Trophoblast cell (in vitro differentiated cells and primary cell): Measurements from ENCODE around the gene CREB5.

Experiments used
- DNase-seq, 2 donors: peaks; one replicate each; pipeline ENCODE4 v3.0.0-alpha.2; 2016
- H2AFZ ChIP-seq: 2 replicates; pipeline ENCODE4 v1.6.1; 2013; ENCODE audit warnings: low read length, moderate library complexity, mild to moderate bottlenecking; ENCODE audit not compliant: insufficient read depth, poor library complexity
- H2AK5ac ChIP-seq: 2 replicates; pipeline ENCODE4 v1.6.1; 2013; ENCODE audit warnings: mild to moderate bottlenecking, low read length
- H2BK120ac ChIP-seq: 2 replicates; pipeline ENCODE4 v1.6.1; 2013; ENCODE audit warnings: low read length, mild to moderate bottlenecking, moderate library complexity; ENCODE audit not compliant: insufficient read depth, poor library complexity
- H2BK12ac ChIP-seq: 2 replicates; pipeline ENCODE4 v1.6.1; 2013; ENCODE audit warnings: mild to moderate bottlenecking, low read length, moderate library complexity
- H2BK5ac ChIP-seq: 2 replicates; pipeline ENCODE4 v1.6.1; 2013; ENCODE audit warnings: low read length, low read depth, moderate library complexity, mild to moderate bottlenecking; ENCODE audit not compliant: poor library complexity
- H3K14ac ChIP-seq: 2 replicates; pipeline ENCODE4 v1.6.1; 2013; ENCODE audit warnings: mild to moderate bottlenecking, low read length
- H3K18ac ChIP-seq: 2 replicates; pipeline ENCODE4 v1.6.1; 2013; ENCODE audit warnings: mild to moderate bottlenecking, low read length
- H3K23ac ChIP-seq: 2 replicates; pipeline ENCODE4 v1.6.1; 2013; ENCODE audit warnings: low read length
- H3K27ac ChIP-seq: 2 replicates; pipeline ENCODE4 v1.5.1; 2013; ENCODE audit warnings: low read depth, mild to moderate bottlenecking, inconsistent platforms, low read length, moderate library complexity
- H3K27me3 ChIP-seq: 2 replicates; pipeline ENCODE4 v1.6.1; 2013; ENCODE audit warnings: inconsistent platforms, mild to moderate bottlenecking, low read length, moderate library complexity; ENCODE audit not compliant: insufficient read depth
- H3K36me3 ChIP-seq, 2 experiments: 1 replicate in 1 of 2; 2 replicates in 1 of 2; pipeline ENCODE4 v1.6.1; 2013; ENCODE audit warnings: low read length in 2 of 2, mild to moderate bottlenecking in 2 of 2, moderate library complexity in 1 of 2; ENCODE audit not compliant: insufficient read depth in 2 of 2, control insufficient read depth in 1 of 2
- H3K4ac ChIP-seq: 2 replicates; pipeline ENCODE4 v1.6.1; 2013; ENCODE audit warnings: low read depth, mild to moderate bottlenecking, low read length, moderate library complexity
- H3K4me1 ChIP-seq, 2 experiments: 1 replicate in 1 of 2; 2 replicates in 1 of 2; pipeline ENCODE4 v1.6.1; 2013; ENCODE audit warnings: low read length in 2 of 2, mild to moderate bottlenecking in 2 of 2, moderate library complexity in 1 of 2; ENCODE audit not compliant: insufficient read depth in 2 of 2, control insufficient read depth in 1 of 2
- H3K4me2 ChIP-seq: 2 replicates; pipeline ENCODE4 v1.6.1; 2013; ENCODE audit warnings: inconsistent platforms, mild to moderate bottlenecking, low read length, moderate library complexity
- H3K4me3 ChIP-seq: 2 replicates; pipeline ENCODE4 v1.5.1; 2013; ENCODE audit warnings: mild to moderate bottlenecking, low read depth, low read length, inconsistent platforms
- H3K79me1 ChIP-seq: one replicate; pipeline ENCODE4 v1.6.1; 2013; ENCODE audit warnings: low read length
- H3K79me2 ChIP-seq: 2 replicates; pipeline ENCODE4 v1.6.1; 2013; ENCODE audit warnings: low read length, mild to moderate bottlenecking; ENCODE audit not compliant: control insufficient read depth, insufficient read depth, poor library complexity
- H3K9ac ChIP-seq: 2 replicates; pipeline ENCODE4 v1.6.1; 2013; ENCODE audit warnings: mild to moderate bottlenecking, low read length
- H3K9me3 ChIP-seq: 2 replicates; pipeline ENCODE4 v1.6.1; 2013; ENCODE audit warnings: low read depth, mild to moderate bottlenecking, control low read depth, inconsistent platforms, low read length; ENCODE audit not compliant: insufficient read depth
- H4K12ac ChIP-seq: 2 replicates; pipeline ENCODE4 v1.6.1; 2013; ENCODE audit warnings: low read depth, mild to moderate bottlenecking, low read length, moderate library complexity
- H4K8ac ChIP-seq: 2 replicates; pipeline ENCODE4 v1.6.1; 2013; ENCODE audit warnings: low read depth, mild to moderate bottlenecking, low read length, moderate library complexity
- H4K91ac ChIP-seq: one replicate; pipeline ENCODE4 v1.6.1; 2013; ENCODE audit warnings: low read depth, mild to moderate bottlenecking, low read length, moderate library complexity
- WGBS: extraction: QIAGEN DNeasy Blood & Tissue Kit; methylation state at CpG from one replicate; pipeline ENCODE4 v1.1.7; 2013; ENCODE audit warnings: missing lambda C conversion rate; ENCODE audit not compliant: insufficient read length, insufficient coverage; ENCODE audit errors: extremely low coverage; 5-methylcytosine and 5-hydroxymethylcytosine counted together

Gene CREB5

GRCh38 chr7:28804990-28805389 is 392.7 kb downstream of the CREB5 start:
- H3K9ac ChIP-seq = no peak overlapping the region
- no peaks in the 10 kb centered on the region for H3K79me2 ChIP-seq
- H4K8ac ChIP-seq = no peak overlapping the region
- no peaks in the 10 kb centered on the region for H3K79me1 ChIP-seq
- H3K4me3 ChIP-seq = no peak overlapping the region
- H2BK5ac ChIP-seq = no peak overlapping the region
- H2BK120ac ChIP-seq = no peak overlapping the region
- H3K18ac ChIP-seq = no peak overlapping the region
- H3K36me3 ChIP-seq = peaks cover 0 to 3% of the 10 kb centered on the region in 2 experiments
- WGBS = no CpG with 5 or more reads among the region's 4 CpGs
- no peak overlapping the region for H3K14ac ChIP-seq
- no peak overlapping the region for H4K12ac ChIP-seq
- H3K4ac ChIP-seq = no peak overlapping the region
- no peaks in the 10 kb centered on the region for H3K27me3 ChIP-seq
- H3K23ac ChIP-seq = no peak overlapping the region
- H2AK5ac ChIP-seq = no peak overlapping the region
- no peak overlapping the region for H2AFZ ChIP-seq
- no peaks in the 10 kb centered on the region for H3K4me1 ChIP-seq
- no peak overlapping the region for H4K91ac ChIP-seq
- peaks cover 3% of the 10 kb centered on the region for H3K9me3 ChIP-seq
- H3K27ac ChIP-seq = no peak overlapping the region
- H3K4me2 ChIP-seq = no peak overlapping the region
- H2BK12ac ChIP-seq = no peak overlapping the region
- no peak for DNase-seq

GRCh38 chr7:28806841-28807240 is 394.5 kb downstream of the CREB5 start:
- Histone ChIP-seq H4K12ac (no peak overlapping the region), H2BK12ac (no peak overlapping the region), H3K4me1 (no peaks in the 10 kb centered on the region), H4K8ac (no peak overlapping the region), H2BK5ac (no peak overlapping the region), H2BK120ac (no peak overlapping the region), H3K4me3 (no peak overlapping the region), H2AK5ac (no peak overlapping the region), H3K27ac (no peak overlapping the region), H3K9me3 (peaks cover 3% of the 10 kb centered on the region), H4K91ac (no peak overlapping the region), H3K27me3 (no peaks in the 10 kb centered on the region), H3K79me1 (no peaks in the 10 kb centered on the region), H3K9ac (no peak overlapping the region), H3K4ac (no peak overlapping the region), H3K18ac (no peak overlapping the region), H3K36me3 (peaks cover 0 to 3% of the 10 kb centered on the region in 2 experiments), H3K4me2 (no peak overlapping the region), H3K79me2 (no peaks in the 10 kb centered on the region), H2AFZ (no peak overlapping the region), H3K14ac (no peak overlapping the region), H3K23ac (no peak overlapping the region)
- WGBS = no CpG with 5 or more reads among the region's 7 CpGs
- DNase-seq = peak in 1 of 2 donors; percentile 44

DNA sequence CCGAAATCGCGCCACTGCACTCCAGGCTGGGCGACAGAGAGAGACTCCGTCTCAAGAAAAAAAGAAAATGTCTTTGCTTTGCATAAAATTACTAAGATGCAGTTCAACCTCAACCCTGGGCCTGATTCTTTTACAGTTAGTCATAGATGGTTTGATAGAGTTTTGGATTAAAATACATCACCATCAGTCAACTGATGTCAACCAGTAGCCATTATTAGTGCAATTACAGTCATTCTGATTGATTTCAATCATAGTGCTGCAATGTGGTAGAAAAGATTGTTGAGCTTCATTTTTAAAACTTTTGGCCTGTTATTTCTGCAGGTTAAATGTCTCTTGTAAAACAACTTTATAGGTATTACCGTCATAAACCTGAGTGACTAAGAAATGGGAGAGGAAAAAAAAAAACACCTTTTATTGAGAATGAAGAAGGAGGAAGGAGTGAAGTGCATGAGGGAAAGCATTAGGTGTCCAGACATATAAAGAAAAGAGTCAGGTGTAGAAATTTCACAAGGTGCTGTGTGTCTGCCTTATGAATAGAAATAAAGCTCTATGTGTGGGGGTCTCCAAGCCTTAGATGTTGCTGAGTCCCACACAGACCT is 395.2 kb downstream of the CREB5 start:
- Histone ChIP-seq H3K27ac (no peak overlapping the region), H2BK120ac (no peak overlapping the region), H4K8ac (no peak overlapping the region), H2AK5ac (no peak overlapping the region), H2BK12ac (no peak overlapping the region), H3K4me3 (no peak overlapping the region), H3K79me2 (no peaks in the 10 kb centered on the region), H3K9me3 (peaks cover 3% of the 10 kb centered on the region), H4K12ac (no peak overlapping the region), H3K23ac (no peak overlapping the region), H3K4me1 (no peaks in the 10 kb centered on the region), H4K91ac (no peak overlapping the region), H3K18ac (no peak overlapping the region), H3K4ac (no peak overlapping the region), H2AFZ (no peak overlapping the region), H3K79me1 (no peaks in the 10 kb centered on the region), H3K27me3 (no peaks in the 10 kb centered on the region), H3K9ac (no peak overlapping the region), H2BK5ac (no peak overlapping the region), H3K36me3 (peaks cover 0 to 3% of the 10 kb centered on the region in 2 experiments), H3K4me2 (no peak overlapping the region), H3K14ac (no peak overlapping the region)
- no CpG with 5 or more reads among the region's 6 CpGs for WGBS
- peak in 1 of 2 donors; percentile 39 for DNase-seq

- Histone ChIP-seq H3K27ac (no peak overlapping the region), H2BK12ac (no peak overlapping the region), H4K91ac (no peak overlapping the region), H3K36me3 (peaks cover 0 to 3% of the 10 kb centered on the region in 2 experiments), H3K18ac (no peak overlapping the region), H4K12ac (no peak overlapping the region), H3K4ac (no peak overlapping the region), H2AFZ (no peak overlapping the region), H3K4me1 (no peaks in the 10 kb centered on the region), H3K79me2 (no peaks in the 10 kb centered on the region), H3K9me3 (peaks cover 3% of the 10 kb centered on the region), H3K9ac (no peak overlapping the region), H3K23ac (no peak overlapping the region), H3K79me1 (no peaks in the 10 kb centered on the region), H2AK5ac (no peak overlapping the region), H3K27me3 (no peaks in the 10 kb centered on the region), H3K14ac (no peak overlapping the region), H2BK120ac (no peak overlapping the region), H3K4me2 (no peak overlapping the region), H4K8ac (no peak overlapping the region), H3K4me3 (peak overlapping the region; percentile 37), H2BK5ac (no peak overlapping the region)
- DNase-seq = no peak
- WGBS = no CpG with 5 or more reads among the region's 23 CpGs
These were observed 396.6 kb downstream of the CREB5 start for GRCh38 chr7:28808796-28809533.
